PC-9 (cell line): Measurements from ENCODE around the gene FGB. TPM values are rescaled to one million over a fixed set of nuclear protein-coding genes. Genes with fewer than 3 reads are reported as not detected.

ENCODE experiments used
- BruUV-seq: library from RNA; stranded (reverse); fragments of 400-500 nt; replicated peaks from 2 replicates; lab custom pipeline; 2021; lab: Mats Ljungman, UMichigan
- CTCF ChIA-PET: fragments of 300-600 bp; sonication (Branson Sonifier 250); formaldehyde crosslinking; loops from one replicate; lab custom pipeline; 2022; ENCODE audit warnings: antibody characterized with exemption; lab: Charles Lee
- POLR2A ChIA-PET: fragments of 300-600 bp; sonication (Branson Sonifier 250); formaldehyde crosslinking; loops from one replicate; lab custom pipeline; 2022; ENCODE audit warnings: antibody characterized with exemption; ENCODE audit not compliant: unreplicated experiment; lab: Charles Lee
- DNase-seq, 2 experiments: peaks; one replicate each; pipeline versions ENCODE4 v3.0.0 to v3.0.0-alpha.2; 2015 to 2022; ENCODE audit warnings: mixed read lengths in 1 of 2
- H2AFZ ChIP-seq: fragments of 200-600 bp; sonication (generic); 2 replicates; pipeline ENCODE4 v1.8.1; 2017; ENCODE audit warnings: antibody characterized with exemption
- H3F3A ChIP-seq: fragments of 200-600 bp; sonication (generic); 2 replicates; pipeline ENCODE4 v1.8.1; 2017; ENCODE audit warnings: antibody characterized with exemption, mild to moderate bottlenecking, low read depth; ENCODE audit not compliant: insufficient read depth
- H3K27ac ChIP-seq: fragments of 200-600 bp; sonication (generic); 2 replicates; pipeline ENCODE4 v1.6.1; 2016; ENCODE audit warnings: mixed run types
- H3K27me3 ChIP-seq: fragments of 200-600 bp; sonication (generic); 2 replicates; pipeline ENCODE4 v1.6.1; 2016; ENCODE audit warnings: low read depth, mixed run types; ENCODE audit not compliant: insufficient read depth
- H3K36me3 ChIP-seq: fragments of 200-600 bp; sonication (generic); 2 replicates; pipeline ENCODE4 v1.6.1; 2016; ENCODE audit warnings: low read depth, mixed run types
- H3K4me1 ChIP-seq: fragments of 200-600 bp; sonication (generic); replicated peaks from 2 replicates; pipeline ENCODE4 v1.6.1; 2016; ENCODE audit warnings: mixed run types; ENCODE audit not compliant: insufficient read depth
- H3K4me2 ChIP-seq: fragments of 200-600 bp; sonication (generic); 2 replicates; pipeline ENCODE4 v1.6.1; 2017; ENCODE audit warnings: mixed run types
- H3K4me3 ChIP-seq: fragments of 200-600 bp; sonication (generic); 2 replicates; pipeline ENCODE4 v1.6.1; 2016; ENCODE audit warnings: mixed run types
- H3K79me2 ChIP-seq: fragments of 200-600 bp; sonication (generic); 2 replicates; pipeline ENCODE4 v1.6.1; 2017; ENCODE audit warnings: low read depth, mixed run types
- H3K9me2 ChIP-seq: fragments of 200-600 bp; sonication (generic); 2 replicates; pipeline ENCODE4 v1.8.1; 2017; ENCODE audit warnings: mild to moderate bottlenecking; ENCODE audit not compliant: insufficient read depth
- H3K9me3 ChIP-seq: fragments of 200-600 bp; sonication (generic); 2 replicates; pipeline ENCODE4 v1.8.1; 2016; ENCODE audit warnings: low read depth; ENCODE audit not compliant: insufficient read depth
- H4K20me1 ChIP-seq: fragments of 200-600 bp; sonication (generic); 2 replicates; pipeline ENCODE4 v1.8.1; 2017; ENCODE audit not compliant: insufficient read depth
- EZH2 ChIP-seq: fragments of 200-600 bp; sonication (generic); IDR thresholded peaks from 2 replicates; pipeline ENCODE4 v1.8.0; 2017; ENCODE audit warnings: antibody characterized with exemption, low read depth
- intact Hi-C: fragments of 100-400 bp; cut with micrococcal nuclease; formaldehyde crosslinking; loops from one replicate; pipeline ENCODE4 v1.10.0; 2022; ENCODE audit not compliant: unreplicated experiment
- total RNA-seq: library from RNA; stranded (reverse); gene quantifications from 2 replicates; pipeline ENCODE4 v1.2.3, GENCODE V29; 2021
- TF ChIP-seq, protein P1 (sequence below): fragments of 200-600 bp; sonication (generic); conservative IDR thresholded peaks from 2 replicates; pipeline ENCODE4 v1.6.1; 2017; ENCODE audit warnings: mixed run types, antibody characterized with exemption, mild to moderate bottlenecking, moderate library complexity

Gene FGB
- total RNA-seq, 1 experiment from 2014 or later: not detected

DNA sequence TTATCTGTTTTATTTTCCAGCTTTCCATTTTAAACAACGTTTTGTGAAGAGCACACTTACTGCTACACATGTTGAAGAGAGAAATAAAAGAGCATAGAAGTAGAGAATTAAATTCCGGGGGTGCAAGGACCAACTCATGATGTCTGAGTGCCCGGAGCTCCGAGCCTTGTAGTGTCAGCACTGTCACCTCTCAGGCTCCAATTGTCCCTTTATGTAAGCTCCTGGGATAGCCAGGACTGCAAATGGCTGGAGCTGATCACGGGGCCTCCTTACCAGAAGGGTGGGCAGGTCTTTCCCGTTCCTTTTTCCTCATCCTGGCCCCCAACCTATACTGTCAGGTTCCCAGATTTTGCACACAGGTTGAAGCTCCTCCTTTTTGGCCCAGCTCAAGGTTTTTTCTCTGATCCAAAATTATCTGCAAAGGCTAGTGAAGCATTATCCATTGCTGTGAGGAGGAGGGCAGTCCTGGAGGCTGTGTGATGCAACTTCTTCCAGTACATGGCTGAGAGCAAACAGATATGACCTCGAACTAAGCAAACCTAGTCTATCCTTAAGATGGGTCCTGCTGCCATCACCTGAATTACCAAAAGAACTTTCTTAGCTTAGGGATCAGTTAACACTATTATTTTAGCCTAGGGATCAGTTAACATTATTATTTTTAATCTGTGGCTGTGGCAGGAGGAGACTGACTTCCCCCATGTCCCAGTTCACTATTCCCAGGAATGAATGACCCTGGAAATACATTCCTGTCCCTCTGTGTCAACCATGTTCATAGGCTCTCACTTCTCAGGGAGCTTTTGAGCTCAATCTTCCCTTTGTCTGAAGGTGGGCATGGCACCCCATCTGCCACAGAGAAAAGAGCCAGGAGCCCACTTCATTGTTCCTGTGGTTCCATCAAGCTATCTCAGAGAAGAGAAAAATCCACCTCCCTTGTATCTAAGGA is 49.9 kb downstream of the FGB start, which contains the start of gene FGG:
Gene FGG (minus strand): TSS at position 185 of the 943 bp plus-strand sequence. CDS start 47 bp downstream, at position 138.
- H2AFZ ChIP-seq: no peak within 1 kb of the TSS
- no peaks in the 10 kb centered on the region for H3K79me2 ChIP-seq
- intact Hi-C loops: no loop called here
- no peak for DNase-seq
- H3K4me1 ChIP-seq: no peaks in the 10 kb centered on the region
- H3K27ac ChIP-seq: no peak within 1 kb of the TSS
- no peak within 1 kb of the TSS for H3K4me2 ChIP-seq
- ChIA-PET POLR2A (interaction anchor here (0.5 kb wide), 1 partner anchor 63 kb away, joined by 7 read pairs; the partner anchor contains the start of gene PLRG1), CTCF (interaction anchor here (0.6 kb wide), 2 partner anchors 62 to 97 kb away, joined by 3 read pairs; partner anchors contain the start of gene PLRG1)
- H3K9me3 ChIP-seq: no peaks in the 10 kb centered on the region
- no peak within 1 kb of the TSS for H3K4me3 ChIP-seq
- H3F3A ChIP-seq: no peaks in the 10 kb centered on the region
- no peaks in the 10 kb centered on the region for H3K27me3 ChIP-seq
- no peaks in the 10 kb centered on the region for H4K20me1 ChIP-seq
- H3K9me2 ChIP-seq: no peaks in the 10 kb centered on the region
- BruUV-seq: no TSS peak
- TF ChIP-seq EZH2: no peak
- TF ChIP-seq, protein P1, sequence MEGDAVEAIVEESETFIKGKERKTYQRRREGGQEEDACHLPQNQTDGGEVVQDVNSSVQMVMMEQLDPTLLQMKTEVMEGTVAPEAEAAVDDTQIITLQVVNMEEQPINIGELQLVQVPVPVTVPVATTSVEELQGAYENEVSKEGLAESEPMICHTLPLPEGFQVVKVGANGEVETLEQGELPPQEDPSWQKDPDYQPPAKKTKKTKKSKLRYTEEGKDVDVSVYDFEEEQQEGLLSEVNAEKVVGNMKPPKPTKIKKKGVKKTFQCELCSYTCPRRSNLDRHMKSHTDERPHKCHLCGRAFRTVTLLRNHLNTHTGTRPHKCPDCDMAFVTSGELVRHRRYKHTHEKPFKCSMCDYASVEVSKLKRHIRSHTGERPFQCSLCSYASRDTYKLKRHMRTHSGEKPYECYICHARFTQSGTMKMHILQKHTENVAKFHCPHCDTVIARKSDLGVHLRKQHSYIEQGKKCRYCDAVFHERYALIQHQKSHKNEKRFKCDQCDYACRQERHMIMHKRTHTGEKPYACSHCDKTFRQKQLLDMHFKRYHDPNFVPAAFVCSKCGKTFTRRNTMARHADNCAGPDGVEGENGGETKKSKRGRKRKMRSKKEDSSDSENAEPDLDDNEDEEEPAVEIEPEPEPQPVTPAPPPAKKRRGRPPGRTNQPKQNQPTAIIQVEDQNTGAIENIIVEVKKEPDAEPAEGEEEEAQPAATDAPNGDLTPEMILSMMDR: no peak
- H3K36me3 ChIP-seq: no peaks in the 10 kb centered on the region

DNA sequence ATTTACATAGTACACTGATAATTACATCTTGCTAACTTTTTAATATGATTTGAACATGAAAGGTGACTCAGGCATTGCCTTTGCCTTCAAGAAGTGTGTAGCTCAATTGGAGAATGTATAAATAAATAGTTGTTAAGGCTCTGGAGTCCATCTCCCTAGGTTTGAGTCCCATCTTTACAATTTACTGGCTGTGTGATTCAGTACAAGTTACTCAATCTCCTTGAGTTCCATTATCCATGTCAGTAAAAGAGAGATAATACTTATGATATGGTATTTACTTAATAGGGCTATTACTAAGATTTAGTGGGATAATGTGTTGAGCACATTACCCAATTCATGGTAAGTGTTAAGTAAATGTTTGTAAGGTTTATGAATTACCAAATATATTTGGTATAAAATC is 51.5 kb downstream of the FGB start:
- intact Hi-C loops: no loop called here
- H3K9me2 ChIP-seq: no peaks in the 10 kb centered on the region
- no peaks in the 10 kb centered on the region for H3K79me2 ChIP-seq
- no peaks in the 10 kb centered on the region for H3K36me3 ChIP-seq
- POLR2A ChIA-PET: no interaction called here
- no peak overlapping the region for H3K4me2 ChIP-seq
- H3F3A ChIP-seq: no peaks in the 10 kb centered on the region
- no peak overlapping the region for H3K4me3 ChIP-seq
- H3K27me3 ChIP-seq: no peaks in the 10 kb centered on the region
- H2AFZ ChIP-seq: no peak overlapping the region
- H3K4me1 ChIP-seq: no peaks in the 10 kb centered on the region
- no peak for TF ChIP-seq EZH2
- TF ChIP-seq, protein P1: no peak
- no peaks in the 10 kb centered on the region for H4K20me1 ChIP-seq
- BruUV-seq: no TSS peak
- no peaks in the 10 kb centered on the region for H3K9me3 ChIP-seq
- CTCF ChIA-PET: interaction anchor here (0.6 kb wide), 1 partner anchor 74 kb away, joined by 4 read pairs; no protein-coding TSS in a partner anchor
- no peak overlapping the region for H3K27ac ChIP-seq
- no peak for DNase-seq

DNA sequence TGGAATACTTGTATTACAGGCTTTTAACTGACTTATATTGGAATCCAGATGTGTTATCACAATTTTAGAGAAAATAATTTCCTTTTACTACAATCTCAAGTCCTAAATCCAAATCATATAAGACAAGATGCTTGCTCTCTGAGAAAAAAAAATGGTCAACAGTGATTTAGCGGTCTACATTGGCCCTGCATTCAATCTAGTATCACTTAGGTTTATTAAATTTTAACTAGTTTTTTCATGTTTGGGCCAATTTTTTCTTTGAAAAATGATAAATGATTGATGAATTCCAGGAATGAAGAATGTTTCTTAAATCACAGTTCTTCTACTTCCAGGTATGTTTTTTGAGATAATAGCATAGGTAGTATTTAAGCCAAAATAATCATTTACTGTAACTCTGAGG is 52.4 kb downstream of the FGB start:
- Histone ChIP-seq H3F3A (no peaks in the 10 kb centered on the region), H4K20me1 (no peaks in the 10 kb centered on the region), H2AFZ (no peak overlapping the region), H3K9me2 (no peaks in the 10 kb centered on the region), H3K36me3 (no peaks in the 10 kb centered on the region), H3K4me1 (no peaks in the 10 kb centered on the region), H3K4me3 (no peak overlapping the region), H3K9me3 (no peaks in the 10 kb centered on the region), H3K79me2 (no peaks in the 10 kb centered on the region), H3K27me3 (no peaks in the 10 kb centered on the region), H3K27ac (no peak overlapping the region), H3K4me2 (no peak overlapping the region)
- DNase-seq: no peak
- no TSS peak for BruUV-seq
- intact Hi-C loops: no loop called here
- CTCF ChIA-PET: interaction anchor here (1.0 kb wide), 1 partner anchor 53 kb away, joined by 3 read pairs; no protein-coding TSS in a partner anchor
- POLR2A ChIA-PET: no interaction called here
- no peak for TF ChIP-seq EZH2
- TF ChIP-seq, protein P1: no peak
